Mammary epithelial cell (primary cell): ENCODE measurements around the gene MEIS1.

Experiments
- EZH2 ChIP-seq: IDR thresholded peaks from 2 replicates; pipeline ENCODE4 v1.6.1; 2012; ENCODE audit warnings: low read length, inconsistent platforms, borderline replicate concordance
- TF ChIP-seq, protein P1 (sequence below), 2 donors: IDR thresholded peaks in 1 of 2; conservative IDR thresholded peaks in 1 of 2; 2 replicates each; pipeline ENCODE4 v1.5.1; 2011 to 2012; ENCODE audit warnings: inconsistent platforms in 2 of 2, low read length in 2 of 2, mild to moderate bottlenecking in 2 of 2, control low read depth in 1 of 2, low read depth in 1 of 2; ENCODE audit not compliant: insufficient read depth in 1 of 2; ENCODE audit errors: extremely low read depth in 1 of 2

DNA sequence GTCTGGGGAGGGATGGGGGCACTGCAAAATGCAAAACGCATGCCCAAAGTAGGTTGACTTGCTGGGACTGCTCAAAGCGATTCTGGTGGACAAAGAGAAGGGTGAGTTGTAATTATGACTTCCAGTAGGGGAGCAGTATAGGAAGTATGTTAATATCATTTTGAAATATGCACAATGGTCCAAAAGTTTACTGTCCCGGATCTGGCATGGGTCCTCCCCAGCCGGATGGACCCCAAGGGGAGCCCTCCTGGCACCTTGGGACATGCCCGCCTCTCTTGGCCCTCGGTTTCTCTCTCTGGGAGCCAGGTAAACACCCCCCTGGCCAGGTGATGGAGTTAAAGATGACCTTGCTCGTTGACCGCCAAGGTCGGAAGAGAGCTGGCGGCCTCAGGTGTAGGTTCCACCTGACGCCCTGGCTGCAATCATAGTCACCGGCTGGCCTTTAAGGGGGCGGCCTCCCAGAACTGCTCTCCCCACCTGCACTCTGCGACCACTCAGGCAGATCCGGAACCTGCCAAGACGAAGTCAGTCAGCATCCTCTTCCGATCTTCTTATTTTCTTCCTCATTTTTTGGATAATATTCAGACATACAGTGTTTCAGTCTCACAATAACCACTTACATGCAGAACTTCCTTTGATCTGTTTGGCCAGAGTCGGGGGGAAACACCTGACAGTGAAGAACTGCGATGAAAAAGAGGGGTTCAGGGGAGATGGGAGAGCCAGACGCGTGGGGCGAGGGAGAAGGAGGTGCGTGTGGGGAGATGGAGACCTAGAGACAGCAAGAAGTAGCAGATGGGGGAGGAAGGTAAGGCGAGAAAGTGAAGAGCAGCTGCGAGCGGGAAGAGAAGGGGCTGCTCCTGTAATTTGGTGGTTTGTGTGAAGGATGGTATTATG is 148.3 kb downstream of the MEIS1 start:
- TF ChIP-seq, protein P1, sequence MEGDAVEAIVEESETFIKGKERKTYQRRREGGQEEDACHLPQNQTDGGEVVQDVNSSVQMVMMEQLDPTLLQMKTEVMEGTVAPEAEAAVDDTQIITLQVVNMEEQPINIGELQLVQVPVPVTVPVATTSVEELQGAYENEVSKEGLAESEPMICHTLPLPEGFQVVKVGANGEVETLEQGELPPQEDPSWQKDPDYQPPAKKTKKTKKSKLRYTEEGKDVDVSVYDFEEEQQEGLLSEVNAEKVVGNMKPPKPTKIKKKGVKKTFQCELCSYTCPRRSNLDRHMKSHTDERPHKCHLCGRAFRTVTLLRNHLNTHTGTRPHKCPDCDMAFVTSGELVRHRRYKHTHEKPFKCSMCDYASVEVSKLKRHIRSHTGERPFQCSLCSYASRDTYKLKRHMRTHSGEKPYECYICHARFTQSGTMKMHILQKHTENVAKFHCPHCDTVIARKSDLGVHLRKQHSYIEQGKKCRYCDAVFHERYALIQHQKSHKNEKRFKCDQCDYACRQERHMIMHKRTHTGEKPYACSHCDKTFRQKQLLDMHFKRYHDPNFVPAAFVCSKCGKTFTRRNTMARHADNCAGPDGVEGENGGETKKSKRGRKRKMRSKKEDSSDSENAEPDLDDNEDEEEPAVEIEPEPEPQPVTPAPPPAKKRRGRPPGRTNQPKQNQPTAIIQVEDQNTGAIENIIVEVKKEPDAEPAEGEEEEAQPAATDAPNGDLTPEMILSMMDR (conservative IDR thresholded peaks at IDR 0.05 in 1 of 2, IDR thresholded peaks at IDR 0.05 in 1 of 2; ENCODE audit: extremely low read depth in 1 of 2, insufficient read depth in 1 of 2, low read depth in 1 of 2, low read length in 2 of 2), result no peak
- TF ChIP-seq EZH2, result peak; percentile 88
